ENCODE measurements around the gene TCF7L2. TPM values are rescaled to one million over a fixed set of nuclear protein-coding genes. Genes with fewer than 3 reads are reported as not detected.
A peak's percentile ranks its signal among the peaks of the same experiment; 100 is the strongest.

Gene TCF7L2
- total RNA-seq, 1 experiment from 2014 or later = 45.2 TPM

- TF ChIP-seq TCF7L2 (IDR thresholded peaks at IDR 0.05; ENCODE audit: low read depth, low read length) (peak; percentile 80), SIN3A (IDR thresholded peaks at IDR 0.05; ENCODE audit: borderline replicate concordance, insufficient read depth, low read depth, low read length) (0 out of 2 replicates have a peak, but pooled peaks have one; percentile 55), POLR2AphosphoS5 (IDR thresholded peaks at IDR 0.05; ENCODE audit: low read depth, low read length) (peak; percentile 91)
- TF ChIP-seq, protein P1, sequence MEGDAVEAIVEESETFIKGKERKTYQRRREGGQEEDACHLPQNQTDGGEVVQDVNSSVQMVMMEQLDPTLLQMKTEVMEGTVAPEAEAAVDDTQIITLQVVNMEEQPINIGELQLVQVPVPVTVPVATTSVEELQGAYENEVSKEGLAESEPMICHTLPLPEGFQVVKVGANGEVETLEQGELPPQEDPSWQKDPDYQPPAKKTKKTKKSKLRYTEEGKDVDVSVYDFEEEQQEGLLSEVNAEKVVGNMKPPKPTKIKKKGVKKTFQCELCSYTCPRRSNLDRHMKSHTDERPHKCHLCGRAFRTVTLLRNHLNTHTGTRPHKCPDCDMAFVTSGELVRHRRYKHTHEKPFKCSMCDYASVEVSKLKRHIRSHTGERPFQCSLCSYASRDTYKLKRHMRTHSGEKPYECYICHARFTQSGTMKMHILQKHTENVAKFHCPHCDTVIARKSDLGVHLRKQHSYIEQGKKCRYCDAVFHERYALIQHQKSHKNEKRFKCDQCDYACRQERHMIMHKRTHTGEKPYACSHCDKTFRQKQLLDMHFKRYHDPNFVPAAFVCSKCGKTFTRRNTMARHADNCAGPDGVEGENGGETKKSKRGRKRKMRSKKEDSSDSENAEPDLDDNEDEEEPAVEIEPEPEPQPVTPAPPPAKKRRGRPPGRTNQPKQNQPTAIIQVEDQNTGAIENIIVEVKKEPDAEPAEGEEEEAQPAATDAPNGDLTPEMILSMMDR (IDR thresholded peaks at IDR 0.05) = no peak
- H3K4me3 ChIP-seq (ENCODE audit: low read depth in 2 of 2, low read length in 2 of 2) = 0 out of 4 replicates have a peak overlapping the region, but pooled peaks of 1 of the 2 experiments have one; percentile 7
- DNase-seq (ENCODE audit: low read depth, low spot score) (peak; percentile 96), ATAC-seq (peak; percentile 97)
- POLR2A ChIA-PET = interaction anchor here (0.7 to 1.0 kb wide), 2 partner anchors 14 to 37 kb away, joined by 3 to 4 read pairs; no protein-coding TSS in a partner anchor
- peaks cover 80% of the 10 kb centered on the region for H3K4me1 ChIP-seq (ENCODE audit: control insufficient read depth, insufficient read depth, low read length)
- BruUV-seq (replicated peaks) = TSS peak; percentile 94
- peak overlapping the region; percentile 99 for H3K27ac ChIP-seq (ENCODE audit: low read length)
- no peaks in the 10 kb centered on the region for H3K36me3 ChIP-seq (ENCODE audit: control insufficient read depth, insufficient read depth, low read length)
- in situ Hi-C loops (cut with HindIII; ENCODE audit: low pct_unique_long_range_greater_than_20kb, low sequenced_read_pairs) (no loop called here), intact Hi-C loops (cut with micrococcal nuclease; ENCODE audit: unreplicated experiment) (no loop called here)
- no peaks in the 10 kb centered on the region for H3K27me3 ChIP-seq (ENCODE audit: control insufficient read depth, insufficient read depth, low read length)
- CTCF ChIA-PET = interaction anchor here (0.6 to 1.0 kb wide), 3 partner anchors 14 to 484 kb away, joined by 3 to 6 read pairs (median 4); partner anchors contain the start of gene TCF7L2
- H3K9me3 ChIP-seq (ENCODE audit: control insufficient read depth, insufficient read depth, low read depth, low read length) = no peaks in the 10 kb centered on the region
Observed at GRCh38 chr10:113087165-113088029, 137.3 kb downstream of the TCF7L2 start.

- in situ Hi-C loops (cut with HindIII; ENCODE audit: low pct_unique_long_range_greater_than_20kb, low sequenced_read_pairs) = no loop called here
- intact Hi-C loops (cut with micrococcal nuclease; ENCODE audit: unreplicated experiment) = no loop called here
- peak overlapping the region; percentile 99 for H3K27ac ChIP-seq (ENCODE audit: low read length)
- no peak for ATAC-seq
- CTCF ChIA-PET = interaction anchor here (1.0 kb wide), 1 partner anchor 14 kb away, joined by 3 read pairs; no protein-coding TSS in a partner anchor
- no peak for TF ChIP-seq POLR2AphosphoS5 (IDR thresholded peaks at IDR 0.05; ENCODE audit: low read depth, low read length)
- TF ChIP-seq, protein P2, sequence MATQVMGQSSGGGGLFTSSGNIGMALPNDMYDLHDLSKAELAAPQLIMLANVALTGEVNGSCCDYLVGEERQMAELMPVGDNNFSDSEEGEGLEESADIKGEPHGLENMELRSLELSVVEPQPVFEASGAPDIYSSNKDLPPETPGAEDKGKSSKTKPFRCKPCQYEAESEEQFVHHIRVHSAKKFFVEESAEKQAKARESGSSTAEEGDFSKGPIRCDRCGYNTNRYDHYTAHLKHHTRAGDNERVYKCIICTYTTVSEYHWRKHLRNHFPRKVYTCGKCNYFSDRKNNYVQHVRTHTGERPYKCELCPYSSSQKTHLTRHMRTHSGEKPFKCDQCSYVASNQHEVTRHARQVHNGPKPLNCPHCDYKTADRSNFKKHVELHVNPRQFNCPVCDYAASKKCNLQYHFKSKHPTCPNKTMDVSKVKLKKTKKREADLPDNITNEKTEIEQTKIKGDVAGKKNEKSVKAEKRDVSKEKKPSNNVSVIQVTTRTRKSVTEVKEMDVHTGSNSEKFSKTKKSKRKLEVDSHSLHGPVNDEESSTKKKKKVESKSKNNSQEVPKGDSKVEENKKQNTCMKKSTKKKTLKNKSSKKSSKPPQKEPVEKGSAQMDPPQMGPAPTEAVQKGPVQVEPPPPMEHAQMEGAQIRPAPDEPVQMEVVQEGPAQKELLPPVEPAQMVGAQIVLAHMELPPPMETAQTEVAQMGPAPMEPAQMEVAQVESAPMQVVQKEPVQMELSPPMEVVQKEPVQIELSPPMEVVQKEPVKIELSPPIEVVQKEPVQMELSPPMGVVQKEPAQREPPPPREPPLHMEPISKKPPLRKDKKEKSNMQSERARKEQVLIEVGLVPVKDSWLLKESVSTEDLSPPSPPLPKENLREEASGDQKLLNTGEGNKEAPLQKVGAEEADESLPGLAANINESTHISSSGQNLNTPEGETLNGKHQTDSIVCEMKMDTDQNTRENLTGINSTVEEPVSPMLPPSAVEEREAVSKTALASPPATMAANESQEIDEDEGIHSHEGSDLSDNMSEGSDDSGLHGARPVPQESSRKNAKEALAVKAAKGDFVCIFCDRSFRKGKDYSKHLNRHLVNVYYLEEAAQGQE (IDR thresholded peaks at IDR 0.05; ENCODE audit: insufficient read depth in 1 of 2, low read depth in 2 of 2, low read length in 1 of 2) = no peak
- TF ChIP-seq, protein P1 (IDR thresholded peaks at IDR 0.05) = no peak
- no peak for TF ChIP-seq TCF7L2 (IDR thresholded peaks at IDR 0.05; ENCODE audit: low read depth, low read length)
- TF ChIP-seq SIN3A (IDR thresholded peaks at IDR 0.05; ENCODE audit: borderline replicate concordance, insufficient read depth, low read depth, low read length) = no peak
- H3K27me3 ChIP-seq (ENCODE audit: control insufficient read depth, insufficient read depth, low read length) = no peaks in the 10 kb centered on the region
- no peaks in the 10 kb centered on the region for H3K9me3 ChIP-seq (ENCODE audit: control insufficient read depth, insufficient read depth, low read depth, low read length)
- H3K36me3 ChIP-seq (ENCODE audit: control insufficient read depth, insufficient read depth, low read length) = no peaks in the 10 kb centered on the region
- no TSS peak for BruUV-seq (replicated peaks)
- POLR2A ChIA-PET = interaction anchor here (1.0 kb wide), 1 partner anchor 15 kb away, joined by 4 read pairs; no protein-coding TSS in a partner anchor
- no peak overlapping the region for H3K4me3 ChIP-seq (ENCODE audit: low read depth in 2 of 2, low read length in 2 of 2)
- H3K4me1 ChIP-seq (ENCODE audit: control insufficient read depth, insufficient read depth, low read length) = peaks cover 80% of the 10 kb centered on the region
- DNase-seq (ENCODE audit: low read depth, low spot score) = no peak
Observed at GRCh38 chr10:113088194-113088593, 138.1 kb downstream of the TCF7L2 start.
